ENCODE data around the gene C12orf56.
"Not testable (repeated sequence)": the region's sequence is repeated elsewhere in the genome, so short reads cannot be mapped to it uniquely, and the experiment has no call there.

The C12orf56 gene

GRCh38 chr12:64222009-64222765 is 168.4 kb downstream of the C12orf56 start, which contains the start of gene KICS2:
KICS2 (minus strand) TSS chr12:64222296; CDS start chr12:64222237, 59 bp downstream.
- peak within 1 kb of the TSS; percentile 78 for H3K27ac ChIP-seq
- no peak for TF ChIP-seq CTCF (conservative IDR thresholded peaks at IDR 0.05)

DNA sequence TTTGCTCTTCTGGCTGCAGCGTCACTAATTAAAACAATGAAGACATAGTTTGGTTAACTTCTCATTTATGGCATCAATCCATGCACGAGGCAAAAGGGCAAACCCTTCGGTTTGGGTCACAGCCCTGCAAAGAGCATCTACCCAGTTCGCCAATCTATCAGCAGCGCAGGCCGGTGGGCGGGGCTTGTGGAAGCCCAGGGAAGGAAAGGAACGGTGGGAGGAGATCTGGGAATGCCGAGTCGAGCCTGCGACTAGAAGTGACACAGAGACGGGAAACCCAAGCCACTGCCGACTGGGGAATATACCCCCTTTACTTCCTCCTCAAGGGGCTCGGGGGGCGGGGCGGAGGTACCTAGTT is 168.9 kb downstream of the C12orf56 start:
- TF ChIP-seq CTCF (conservative IDR thresholded peaks at IDR 0.05) = no peak
- H3K27ac ChIP-seq = peak overlapping the region; percentile 78

GRCh38 chr12:64220046-64220445 is 170.5 kb downstream of the C12orf56 start:
- no peak for TF ChIP-seq CTCF (conservative IDR thresholded peaks at IDR 0.05)
- H3K27ac ChIP-seq = no peak overlapping the region

- H3K27ac ChIP-seq = no peak overlapping the region
- no peak for TF ChIP-seq CTCF (conservative IDR thresholded peaks at IDR 0.05)
Measured at GRCh38 chr12:64219145-64219544, 171.4 kb downstream of the C12orf56 start.

DNA sequence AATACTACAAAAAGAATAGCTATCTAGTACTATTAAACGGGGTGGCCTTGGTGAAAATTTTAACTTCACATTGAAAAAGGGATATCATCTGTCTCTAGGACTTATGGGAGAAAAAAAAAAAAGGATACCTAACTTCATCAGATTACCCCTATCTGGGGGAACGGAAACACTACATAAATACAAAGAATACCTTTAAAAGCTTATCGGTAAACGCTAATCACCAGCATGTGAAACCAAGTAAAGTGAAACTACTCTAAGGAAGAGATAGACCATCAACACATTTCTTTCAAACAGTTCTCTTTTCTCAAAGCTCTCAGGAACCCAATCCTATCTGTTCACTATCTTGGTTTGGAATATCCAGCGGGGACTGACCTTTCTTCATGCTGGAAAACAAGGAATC is 172.0 kb downstream of the C12orf56 start:
- H3K27ac ChIP-seq = no peak overlapping the region
- no peak for TF ChIP-seq CTCF (conservative IDR thresholded peaks at IDR 0.05)

DNA sequence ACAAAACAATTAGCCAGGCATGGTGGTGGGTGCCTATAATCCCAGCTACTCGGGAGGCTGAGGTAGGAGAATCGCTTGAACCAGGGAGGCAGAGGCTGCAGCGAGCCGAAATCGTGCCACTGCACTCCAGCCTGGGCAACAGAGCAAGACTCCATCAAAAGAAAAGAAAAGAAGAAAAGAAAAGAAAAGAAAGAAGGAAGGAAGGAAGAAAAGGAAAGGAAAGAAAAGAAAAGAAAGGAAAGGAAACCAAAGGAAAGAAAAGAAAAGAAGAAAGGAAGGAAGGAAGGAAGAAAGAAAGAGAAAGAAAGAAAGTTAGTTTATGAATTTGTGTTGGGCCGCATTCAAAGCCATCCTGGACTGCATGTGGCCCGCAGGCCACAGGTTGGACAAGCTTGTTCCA is 172.9 kb downstream of the C12orf56 start:
- not testable (repeated sequence) for H3K27ac ChIP-seq

- TF ChIP-seq CTCF (conservative IDR thresholded peaks at IDR 0.05) = no peak
- no peak overlapping the region for H3K27ac ChIP-seq
Measured at GRCh38 chr12:64216239-64216638, 174.3 kb downstream of the C12orf56 start.

All from VCaP (cell line).